OCI-LY1 (cell line): ENCODE measurements around the gene GPR15.
A peak's percentile ranks its signal among the peaks of the same experiment; 100 is the strongest.

Experiments
- H2AFZ ChIP-seq: fragments of 200-600 bp; sonication (generic), shearing (Covaris generic); 2 replicates; pipeline ENCODE4 v1.6.0; 2014; ENCODE audit warnings: antibody characterized with exemption, mild to moderate bottlenecking, low read length
- H3F3A ChIP-seq: fragments of 200-600 bp; sonication (generic), shearing (Covaris generic); 2 replicates; pipeline ENCODE4 v1.6.0; 2014; ENCODE audit warnings: mild to moderate bottlenecking, antibody characterized with exemption, low read length, moderate library complexity; ENCODE audit not compliant: insufficient read depth
- H3K27ac ChIP-seq: fragments of 200-600 bp; sonication (generic); 2 replicates; pipeline ENCODE4 v1.5.1; 2014; ENCODE audit warnings: low read length, mixed run types, mild to moderate bottlenecking, low read depth; ENCODE audit not compliant: poor library complexity, severe bottlenecking
- H3K27me3 ChIP-seq: fragments of 200-600 bp; sonication (generic); 2 replicates; pipeline ENCODE4 v1.6.0; 2014; ENCODE audit warnings: antibody characterized with exemption, mild to moderate bottlenecking, low read length, moderate library complexity; ENCODE audit not compliant: insufficient read depth
- H3K36me3 ChIP-seq: fragments of 200-600 bp; sonication (generic); 2 replicates; pipeline ENCODE4 v1.6.1; 2014; ENCODE audit warnings: mild to moderate bottlenecking, antibody characterized with exemption, low read length, moderate library complexity, mixed read lengths; ENCODE audit not compliant: insufficient read depth
- H3K4me1 ChIP-seq: fragments of 200-600 bp; sonication (generic); 2 replicates; pipeline ENCODE4 v1.5.1; 2014; ENCODE audit warnings: mild to moderate bottlenecking, low read length, moderate library complexity; ENCODE audit not compliant: insufficient read depth, severe bottlenecking
- H3K4me2 ChIP-seq: fragments of 200-600 bp; sonication (generic), shearing (Covaris generic); 2 replicates; pipeline ENCODE4 v1.6.1; 2014; ENCODE audit warnings: low read length
- H3K4me3 ChIP-seq: fragments of 200-600 bp; sonication (generic); 2 replicates; pipeline ENCODE4 v1.5.1; 2014; ENCODE audit warnings: low read length, low read depth, mild to moderate bottlenecking, mixed read lengths; ENCODE audit not compliant: poor library complexity, severe bottlenecking
- H3K79me2 ChIP-seq: fragments of 200-600 bp; shearing (Covaris generic); 2 replicates; pipeline ENCODE4 v1.6.1; 2016; ENCODE audit warnings: mixed run types, low read length, mixed read lengths; ENCODE audit not compliant: insufficient read depth
- H3K9ac ChIP-seq: fragments of 200-600 bp; sonication (generic), shearing (Covaris generic); 2 replicates; pipeline ENCODE4 v1.6.1; 2014; ENCODE audit warnings: mild to moderate bottlenecking, low read length, mixed read lengths
- H3K9me2 ChIP-seq: fragments of 200-600 bp; sonication (generic), shearing (Covaris generic); 2 replicates; pipeline ENCODE4 v1.6.1; 2014; ENCODE audit warnings: low read depth, mild to moderate bottlenecking, low read length, mixed read lengths
- H3K9me3 ChIP-seq: fragments of 200-600 bp; shearing (Covaris generic); 2 replicates; pipeline ENCODE4 v1.6.1; 2014; ENCODE audit warnings: low read length, mixed read lengths
- H4K20me1 ChIP-seq: fragments of 200-600 bp; sonication (generic), shearing (Covaris generic); 2 replicates; pipeline ENCODE4 v1.6.0; 2016; ENCODE audit warnings: mild to moderate bottlenecking, low read length; ENCODE audit not compliant: insufficient read depth
- CTCF ChIP-seq: fragments of 200-600 bp; sonication (generic), shearing (Covaris generic); IDR thresholded peaks from 2 replicates; pipeline ENCODE4 v1.5.1; 2017; ENCODE audit warnings: mild to moderate bottlenecking, antibody characterized with exemption, low read length, moderate library complexity, mixed read lengths
- EZH2 ChIP-seq: fragments of 200-600 bp; sonication (generic), shearing (Covaris generic); IDR thresholded peaks from 2 replicates; pipeline ENCODE4 v1.8.0; 2017; ENCODE audit warnings: borderline replicate concordance, mixed run types, mild to moderate bottlenecking, antibody characterized with exemption, low read length, moderate library complexity, mixed read lengths

Gene GPR15

GRCh38 chr3:98555025-98555379 is 23.2 kb downstream of the GPR15 start:
- Histone ChIP-seq H3K4me2 (0 out of 2 replicates have a peak overlapping the region, but pooled peaks have one; percentile 58), H3K27me3 (no peaks in the 10 kb centered on the region)

GRCh38 chr3:98556164-98557130 is 24.7 kb downstream of the GPR15 start:
- no peaks in the 10 kb centered on the region for H3K36me3 ChIP-seq
- 0 out of 2 replicates have a peak overlapping the region, but pooled peaks have one; percentile 34 for H2AFZ ChIP-seq
- H3K27ac ChIP-seq = peak overlapping the region; percentile 67
- H3K4me1 ChIP-seq = peaks cover 41% of the 10 kb centered on the region
- no peaks in the 10 kb centered on the region for H3K9me2 ChIP-seq
- TF ChIP-seq EZH2 (no peak), CTCF (no peak)
- peak overlapping the region; percentile 43 for H3K4me3 ChIP-seq
- H4K20me1 ChIP-seq = no peaks in the 10 kb centered on the region
- H3K79me2 ChIP-seq = no peaks in the 10 kb centered on the region
- no peaks in the 10 kb centered on the region; the same call in 1 of the 2 replicates for H3F3A ChIP-seq
- H3K9ac ChIP-seq = peak overlapping the region; percentile 7; the same call in 1 of the 2 replicates
- no peaks in the 10 kb centered on the region for H3K27me3 ChIP-seq
- peak overlapping the region; percentile 58 for H3K4me2 ChIP-seq
- H3K9me3 ChIP-seq = no peaks in the 10 kb centered on the region

More at GRCh38 chr3:98555025-98555379, 23.2 kb downstream of the GPR15 start:
- peaks cover 42% of the 10 kb centered on the region for H3K4me1 ChIP-seq
- no peak overlapping the region for H3K27ac ChIP-seq
- H3K36me3 ChIP-seq = no peaks in the 10 kb centered on the region
- H3F3A ChIP-seq = no peaks in the 10 kb centered on the region
- TF ChIP-seq EZH2 (no peak), CTCF (no peak)
- no peaks in the 10 kb centered on the region for H3K9me2 ChIP-seq
- H3K4me3 ChIP-seq = no peak overlapping the region
- no peak overlapping the region for H3K9ac ChIP-seq
- H3K79me2 ChIP-seq = no peaks in the 10 kb centered on the region
- no peaks in the 10 kb centered on the region for H4K20me1 ChIP-seq
- no peaks in the 10 kb centered on the region for H3K9me3 ChIP-seq
- no peak overlapping the region for H2AFZ ChIP-seq

GRCh38 chr3:98557324-98558010 is 25.7 kb downstream of the GPR15 start:
- H3K4me1 ChIP-seq = peaks cover 42% of the 10 kb centered on the region
- H3K27ac ChIP-seq = no peak overlapping the region
- no peak for TF ChIP-seq EZH2
- TF ChIP-seq CTCF = no peak
- no peak overlapping the region for H3K9ac ChIP-seq
- H3K9me2 ChIP-seq = no peaks in the 10 kb centered on the region
- no peak overlapping the region for H2AFZ ChIP-seq
- no peaks in the 10 kb centered on the region for H3K79me2 ChIP-seq
- no peaks in the 10 kb centered on the region; the same call in 1 of the 2 replicates for H3F3A ChIP-seq
- H3K9me3 ChIP-seq = no peaks in the 10 kb centered on the region
- H3K27me3 ChIP-seq = no peaks in the 10 kb centered on the region
- H3K4me3 ChIP-seq = no peak overlapping the region
- no peaks in the 10 kb centered on the region for H3K36me3 ChIP-seq
- peak overlapping the region; percentile 16; the same call in 1 of the 2 replicates for H3K4me2 ChIP-seq
- no peaks in the 10 kb centered on the region for H4K20me1 ChIP-seq
